ENCODE measurements around the gene FAM222B.
"Not testable (repeated sequence)": the region's sequence is repeated elsewhere in the genome, so short reads cannot be mapped to it uniquely, and the experiment has no call there.

Gene FAM222B

DNA sequence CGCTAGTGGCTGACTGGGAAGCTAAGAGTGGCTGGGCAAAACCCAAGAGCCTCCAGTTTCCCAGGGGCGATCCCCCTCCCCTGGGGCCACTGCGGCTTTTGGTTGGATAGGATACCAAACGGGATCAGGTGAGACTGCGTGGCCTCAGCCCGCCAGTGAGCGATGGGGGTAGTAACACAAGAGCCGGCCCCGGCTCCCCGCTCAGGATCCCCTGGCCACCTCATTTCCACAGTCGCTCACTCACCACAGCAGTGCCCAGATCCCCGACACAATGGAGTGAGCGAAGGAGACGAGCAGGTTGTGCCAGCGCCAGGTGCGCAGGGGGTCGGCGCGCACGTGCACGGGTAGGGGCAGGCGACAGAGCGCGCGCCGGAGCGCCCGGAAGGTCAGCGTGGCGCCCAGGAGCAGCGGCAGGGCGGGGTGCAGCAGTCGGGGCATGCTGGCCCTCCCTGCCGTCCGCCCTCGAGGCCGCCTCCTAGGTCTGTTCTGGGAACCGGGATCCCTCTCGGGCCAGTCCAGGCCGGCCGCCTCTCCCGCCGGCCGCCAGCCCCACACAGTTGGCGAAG, 116.8 kb downstream of the FAM222B start:
- peak; percentile 70 for DNase-seq

GRCh38 chr17:28725166-28725659, 117.4 kb downstream of the FAM222B start:
- DNase-seq: no peak

DNA sequence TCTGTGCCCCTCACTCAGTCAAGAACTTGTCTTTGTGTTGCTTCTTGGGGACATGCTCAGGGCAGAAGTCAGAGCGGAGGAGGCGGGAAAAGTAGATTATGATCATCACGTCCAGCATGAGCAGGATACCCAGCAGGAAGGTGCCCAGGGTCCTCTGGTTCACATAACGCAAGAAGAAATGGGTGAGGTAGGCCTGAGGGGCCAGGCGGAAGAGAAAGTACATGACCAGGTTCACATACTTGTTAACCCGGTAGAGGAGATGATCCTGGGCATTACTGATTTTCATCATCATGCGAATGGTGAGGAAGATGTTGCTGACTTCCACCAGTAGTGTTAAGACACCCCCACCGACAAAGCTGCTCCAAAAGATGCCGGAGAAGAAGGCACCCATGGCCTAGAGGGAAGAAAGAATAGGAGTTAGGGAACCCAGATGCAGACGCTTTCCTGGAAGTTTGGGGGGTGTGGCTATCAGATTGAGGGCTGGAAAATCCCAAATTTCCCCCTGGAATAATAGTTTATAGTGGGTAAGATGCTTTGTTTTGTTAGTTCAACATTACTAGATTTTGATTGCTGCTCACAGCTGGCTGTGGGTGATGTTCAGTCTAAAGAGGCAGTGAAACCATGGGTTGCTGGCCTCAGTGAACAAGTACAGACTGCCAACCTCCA, 118.0 kb downstream of the FAM222B start:
- no peak for DNase-seq

DNA sequence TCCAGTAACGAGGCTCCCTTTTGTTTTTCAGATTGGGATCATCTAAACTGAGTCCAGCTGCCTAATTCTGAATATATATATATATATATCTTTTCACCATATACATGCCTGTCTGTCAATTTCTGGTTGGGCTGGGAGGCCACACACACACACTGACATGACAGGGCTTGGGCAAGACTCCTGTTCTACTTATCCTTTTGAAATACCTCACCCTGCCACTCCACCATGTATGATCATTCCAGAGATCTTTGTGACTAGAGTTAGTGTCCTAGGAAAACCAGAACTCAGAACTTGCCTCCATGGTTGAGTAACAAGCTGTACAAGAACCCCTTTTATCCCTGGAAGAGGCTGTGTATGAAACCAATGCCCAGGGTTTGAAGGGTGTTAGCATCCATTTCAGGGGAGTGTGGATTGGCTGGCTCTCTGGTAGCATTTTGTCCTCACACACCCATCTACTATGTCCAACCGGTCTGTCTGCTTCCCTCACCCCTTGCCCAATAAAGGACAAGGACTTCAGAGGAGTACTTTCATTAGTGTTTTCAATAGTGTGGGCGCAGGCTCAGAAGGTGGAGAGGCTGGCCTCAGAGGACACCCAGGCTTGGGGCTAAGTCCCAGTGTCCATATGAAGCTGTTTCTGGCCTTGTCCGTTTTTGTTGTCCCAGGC, 118.6 kb downstream of the FAM222B start:
- not testable (repeated sequence) for DNase-seq

DNA sequence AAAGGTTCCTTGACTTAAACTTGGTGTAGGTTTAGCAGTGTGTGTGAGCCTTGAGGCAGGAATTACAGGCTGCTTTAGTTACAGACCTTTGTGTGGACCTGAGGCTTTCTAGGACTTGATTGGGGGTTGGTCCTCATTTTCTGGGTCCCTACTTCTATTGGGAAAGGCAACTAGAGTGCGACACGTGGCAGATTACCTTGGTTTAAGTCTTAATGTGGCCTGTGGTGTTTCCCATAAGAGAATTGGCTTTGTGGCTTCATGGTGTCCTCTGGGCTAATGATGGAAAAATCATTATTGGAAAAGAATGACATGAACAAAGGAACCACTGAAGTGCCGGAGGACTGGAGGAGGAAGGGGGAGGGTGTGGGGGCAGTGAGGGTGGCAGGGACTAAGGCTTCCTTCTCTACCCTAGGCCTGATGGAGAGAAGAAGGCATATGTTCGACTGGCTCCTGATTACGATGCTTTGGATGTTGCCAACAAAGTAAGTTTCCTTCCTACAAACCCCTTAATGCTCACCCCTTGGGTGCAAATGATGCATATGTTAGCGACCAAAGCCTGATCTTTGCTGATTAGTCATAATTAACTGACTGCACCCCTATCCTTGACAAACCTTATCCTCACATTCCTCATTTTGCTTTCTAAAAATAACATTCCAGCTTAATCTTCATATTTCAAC, 119.3 kb downstream of the FAM222B start:
- DNase-seq: no peak

DNA sequence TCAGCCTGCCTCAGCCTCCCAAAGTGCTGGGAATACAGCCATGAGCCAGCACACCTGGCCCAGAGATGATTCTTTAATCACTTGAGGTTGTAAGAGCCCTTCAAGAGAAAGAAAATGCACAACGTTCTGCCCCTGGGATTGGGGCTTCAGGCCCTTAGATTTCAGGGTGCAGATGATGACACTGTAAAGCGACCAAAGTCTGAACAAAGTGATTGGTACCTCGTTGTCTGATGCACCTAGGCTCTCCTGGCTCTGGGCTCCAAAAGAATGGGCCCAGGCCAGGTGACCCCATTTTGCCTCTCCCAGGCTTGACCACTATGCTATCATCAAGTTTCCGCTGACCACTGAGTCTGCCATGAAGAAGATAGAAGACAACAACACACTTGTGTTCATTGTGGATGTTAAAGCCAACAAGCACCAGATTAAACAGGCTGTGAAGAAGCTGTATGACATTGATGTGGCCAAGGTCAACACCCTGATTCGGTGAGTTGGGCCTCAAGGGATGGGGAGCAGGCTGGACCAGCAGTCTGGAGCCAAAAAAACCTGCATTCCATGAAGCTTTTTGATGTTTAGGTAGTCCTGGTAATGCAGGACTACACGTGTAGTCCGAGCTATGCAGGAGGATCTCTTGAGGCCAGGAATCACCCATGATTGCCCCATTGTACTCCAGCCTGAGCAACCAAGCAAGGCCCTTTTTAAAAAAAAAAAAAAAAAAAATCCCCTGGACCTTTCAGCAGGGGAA, 120.0 kb downstream of the FAM222B start:
- DNase-seq: no peak

DNA sequence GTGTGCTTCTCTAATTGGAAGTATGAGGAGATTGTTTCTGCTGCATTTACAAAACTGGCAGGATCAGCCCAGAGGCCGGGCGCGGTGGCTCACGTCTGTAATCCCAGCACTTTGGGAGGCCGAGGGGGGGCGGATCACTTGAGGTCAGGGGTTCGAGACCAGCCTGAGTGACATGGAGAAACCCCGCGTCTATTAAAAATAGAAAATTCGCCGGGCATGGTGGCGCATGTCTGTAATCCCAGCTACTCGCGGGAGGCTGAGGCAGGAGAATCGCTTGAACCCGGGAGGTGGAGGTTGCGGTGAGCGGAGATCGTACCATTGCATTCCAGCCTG, 121.6 kb downstream of the FAM222B start:
- DNase-seq: not testable (repeated sequence)

- no peak for DNase-seq
Observed at GRCh38 chr17:28720247-28720996, 122.2 kb downstream of the FAM222B start.

DNA sequence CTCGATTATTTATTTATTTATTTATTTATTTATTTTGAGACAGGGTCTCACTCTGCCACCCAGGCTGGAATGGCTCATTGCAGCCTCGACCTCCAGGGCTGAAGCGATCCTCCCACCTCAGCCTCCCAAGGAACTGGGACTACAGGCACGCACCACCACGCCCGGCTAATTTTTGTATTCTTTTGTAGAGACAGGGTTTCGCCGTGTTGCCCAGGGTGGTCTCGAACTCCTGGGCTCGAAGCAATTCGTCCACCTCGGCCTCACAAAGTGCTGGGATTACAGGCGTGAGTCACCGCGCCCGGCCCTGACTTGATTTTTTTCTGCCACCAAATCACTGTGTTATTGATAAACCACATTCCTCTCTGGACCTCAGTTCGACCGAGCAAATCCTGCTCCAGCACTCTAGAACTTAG, 123.6 kb downstream of the FAM222B start:
- DNase-seq: no peak

DNA sequence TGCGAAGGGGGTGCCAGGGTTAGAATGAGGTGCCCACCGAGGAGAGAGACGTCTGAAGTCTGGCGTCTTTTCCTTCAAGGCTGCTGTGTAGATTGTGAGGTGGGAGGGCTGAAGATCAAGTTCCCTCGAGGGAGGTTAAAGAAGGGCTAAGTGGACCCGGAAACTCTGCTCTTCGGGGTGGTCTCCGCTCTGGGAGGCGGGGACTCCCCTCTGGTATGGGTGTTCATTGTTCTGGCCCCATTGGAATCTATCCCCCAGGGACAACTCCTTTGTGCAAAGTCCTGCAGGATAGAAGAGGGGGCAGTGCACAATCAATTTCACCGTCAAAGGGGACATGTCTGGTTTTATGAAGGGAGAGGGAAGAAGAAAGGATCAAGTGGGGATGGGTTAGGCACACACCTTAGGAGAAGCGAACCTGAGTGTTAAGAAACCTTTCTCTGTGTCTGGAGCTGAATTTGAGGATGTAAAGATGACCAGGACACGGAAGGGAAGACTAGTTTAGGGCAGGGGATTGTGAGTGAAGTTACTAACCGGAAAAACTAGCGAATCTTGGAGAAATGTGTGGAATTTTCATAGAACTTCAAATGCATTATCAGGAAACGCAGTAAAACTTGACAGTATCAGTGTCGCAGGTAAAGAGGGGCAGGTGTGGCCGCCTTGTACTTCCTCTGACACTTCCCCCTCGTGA, 124.1 kb downstream of the FAM222B start:
- no peak for DNase-seq

- DNase-seq: no peak
Observed at GRCh38 chr17:28717578-28718332, 124.8 kb downstream of the FAM222B start, which contains the start of gene RAB34. Gene RAB34, minus strand, starts transcription at chr17:28717868. Its CDS starts 602 bp downstream, at chr17:28717266.

GRCh38 chr17:28716740-28717577, 125.6 kb downstream of the FAM222B start:
- DNase-seq: no peak

DNA sequence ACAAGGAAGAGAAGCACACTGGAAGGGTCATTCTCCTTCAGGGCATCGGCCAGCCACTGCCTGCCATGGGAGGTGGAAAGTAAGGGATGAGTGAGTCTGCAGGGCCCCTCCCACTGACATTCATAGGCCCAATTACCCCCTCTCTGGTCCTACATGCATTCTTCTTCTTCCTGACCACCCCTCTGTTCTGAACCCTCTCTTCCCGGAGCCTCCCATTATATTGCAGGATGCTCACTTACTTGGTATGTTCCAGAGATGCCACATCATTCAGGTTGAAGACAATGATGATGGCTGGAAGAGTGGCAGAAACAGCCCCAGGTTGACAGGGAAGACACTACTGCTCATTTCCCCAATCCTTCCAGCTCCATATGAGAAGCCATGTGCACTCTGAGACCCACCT, 127.4 kb downstream of the FAM222B start:
- DNase-seq: no peak

DNA sequence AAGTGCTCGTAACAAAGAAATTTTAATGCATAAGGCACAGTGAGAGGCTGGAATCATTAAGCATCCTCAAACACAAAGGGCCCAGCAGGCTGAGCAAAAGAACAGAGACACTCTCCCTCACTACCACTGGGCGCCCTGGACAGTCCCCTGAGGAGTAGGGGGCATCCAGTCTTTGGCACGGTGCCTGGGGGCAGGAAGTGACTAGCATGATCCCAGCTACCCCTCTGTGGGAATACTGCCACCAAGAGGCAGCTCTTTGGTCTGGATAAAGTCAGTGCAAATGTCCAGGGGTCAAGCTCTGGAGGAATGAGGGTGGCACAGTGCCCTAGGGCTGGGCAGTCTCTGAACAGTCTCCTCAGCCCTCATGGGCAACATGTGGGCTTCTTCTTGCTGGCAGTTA, 128.3 kb downstream of the FAM222B start:
- no peak for DNase-seq

DNA sequence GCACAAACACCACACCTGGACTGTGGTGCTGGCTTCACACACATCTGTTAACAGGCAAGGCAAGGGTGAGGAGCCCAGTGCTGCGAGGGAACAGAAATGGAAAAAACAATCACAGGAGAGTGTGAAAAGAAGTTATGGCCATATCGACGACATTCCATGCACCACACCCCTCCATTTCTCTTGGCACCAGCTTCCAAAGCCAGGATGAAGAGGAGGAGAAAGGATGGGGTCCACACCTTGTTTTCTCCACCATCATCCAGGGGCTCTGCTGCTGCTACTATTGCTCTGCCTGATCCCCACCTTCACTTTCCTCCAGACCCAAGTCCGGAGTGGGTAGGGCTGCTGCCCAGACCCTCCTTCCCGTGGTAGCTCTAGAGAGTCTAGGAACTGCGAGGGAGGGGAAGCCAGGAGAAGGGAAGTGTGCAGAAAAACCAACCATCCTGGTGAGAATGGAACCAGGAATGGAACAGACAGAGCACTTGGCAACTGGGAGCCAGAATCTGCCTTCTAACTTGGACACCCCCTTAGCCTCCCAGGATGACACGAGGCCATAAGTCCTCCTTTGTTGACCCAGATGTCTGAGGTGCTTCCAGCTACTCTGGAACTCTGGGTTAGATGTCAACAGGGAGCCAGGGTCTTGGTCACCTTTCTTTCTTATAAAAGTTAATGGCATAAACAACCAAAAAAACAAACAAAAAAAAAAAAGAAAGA, 129.7 kb downstream of the FAM222B start:
- no peak for DNase-seq

DNA sequence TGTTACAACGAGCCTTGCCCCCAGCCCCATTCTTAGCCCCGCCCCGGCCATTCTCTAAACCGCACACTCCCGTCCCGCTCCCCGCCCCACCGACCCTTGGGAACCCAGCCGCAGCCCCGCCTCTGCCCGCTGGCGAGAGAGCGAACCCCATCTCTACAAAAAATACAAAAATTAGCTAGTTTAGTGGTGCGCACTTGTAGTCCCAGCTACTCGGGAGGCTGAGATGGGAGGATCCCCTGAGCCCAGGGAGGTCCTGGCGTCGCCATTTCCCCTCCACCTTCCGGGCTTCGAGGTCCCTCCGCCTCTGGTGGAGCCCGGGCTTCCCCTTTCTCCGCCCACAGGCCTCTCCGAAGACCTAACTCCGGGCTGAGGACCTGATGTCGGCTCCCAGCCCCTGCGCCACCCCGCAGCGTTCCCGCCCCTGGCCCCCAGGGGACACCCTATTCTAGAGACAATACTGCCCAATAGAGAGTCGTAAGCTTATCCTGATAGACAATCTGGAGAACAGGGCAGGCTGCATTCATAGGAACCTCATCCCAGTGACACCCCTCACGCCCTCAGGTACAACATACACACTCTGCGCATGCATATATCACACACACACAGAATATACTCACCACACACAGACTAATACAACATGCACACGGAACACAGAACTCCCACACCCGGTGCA, 130.4 kb downstream of the FAM222B start:
- no peak for DNase-seq

GRCh38 chr17:28711723-28712031, 130.9 kb downstream of the FAM222B start, which contains the start of gene PROCA1:
Gene PROCA1, minus strand, starts transcription at chr17:28711888. Its CDS starts 228 bp downstream, at chr17:28711660.
- DNase-seq: no peak

DNA sequence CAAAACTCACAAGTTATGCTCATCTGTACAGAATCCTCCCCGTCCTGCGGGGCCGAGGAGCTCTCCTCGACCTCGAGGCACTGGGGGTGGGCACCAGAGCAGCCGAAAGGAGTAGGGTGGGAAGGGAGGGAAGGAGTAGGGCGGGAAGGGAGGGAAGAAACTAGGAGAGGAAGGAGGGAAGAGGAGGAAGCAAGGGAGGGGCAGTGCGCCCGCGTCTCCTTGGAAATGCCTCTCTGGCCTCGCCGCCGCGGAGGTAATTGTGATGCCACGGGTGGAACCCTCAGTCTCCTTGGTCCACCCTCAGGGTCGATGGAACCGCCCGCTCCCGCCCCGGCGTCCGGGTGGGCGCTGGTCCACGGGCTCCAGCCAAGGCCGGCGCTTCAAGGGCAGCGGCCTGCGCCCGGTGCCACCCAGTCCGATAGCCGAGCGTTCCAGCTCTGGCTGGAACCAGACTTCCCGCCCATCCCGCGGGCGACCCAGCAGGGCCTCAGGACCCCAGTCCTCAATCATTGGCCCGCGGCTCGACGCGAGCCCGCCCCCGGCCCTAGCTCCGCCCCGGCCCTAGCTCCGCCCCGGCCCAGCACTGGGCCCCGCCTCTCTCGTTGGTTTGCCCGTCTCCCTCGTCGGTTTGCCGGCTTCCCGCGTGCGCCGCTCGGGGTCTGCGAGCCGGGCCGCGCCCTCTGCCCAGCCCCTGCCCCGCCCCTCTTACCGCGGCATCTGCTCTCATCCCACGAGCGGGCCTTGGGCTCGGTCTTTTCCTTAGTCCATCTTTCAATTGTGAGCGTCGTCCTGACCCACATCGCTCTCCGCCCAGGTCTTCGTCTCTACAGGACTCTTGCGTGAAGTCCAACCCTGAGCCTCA, 131.5 kb downstream of the FAM222B start:
- peak; percentile 87 for DNase-seq
